Measurements from ENCODE around the gene CUL1. TPM values are rescaled to one million over a fixed set of nuclear protein-coding genes. Genes with fewer than 3 reads are reported as not detected.

CUL1 gene
- total RNA-seq, 1 experiment from 2014 or later: 53.1 TPM

DNA sequence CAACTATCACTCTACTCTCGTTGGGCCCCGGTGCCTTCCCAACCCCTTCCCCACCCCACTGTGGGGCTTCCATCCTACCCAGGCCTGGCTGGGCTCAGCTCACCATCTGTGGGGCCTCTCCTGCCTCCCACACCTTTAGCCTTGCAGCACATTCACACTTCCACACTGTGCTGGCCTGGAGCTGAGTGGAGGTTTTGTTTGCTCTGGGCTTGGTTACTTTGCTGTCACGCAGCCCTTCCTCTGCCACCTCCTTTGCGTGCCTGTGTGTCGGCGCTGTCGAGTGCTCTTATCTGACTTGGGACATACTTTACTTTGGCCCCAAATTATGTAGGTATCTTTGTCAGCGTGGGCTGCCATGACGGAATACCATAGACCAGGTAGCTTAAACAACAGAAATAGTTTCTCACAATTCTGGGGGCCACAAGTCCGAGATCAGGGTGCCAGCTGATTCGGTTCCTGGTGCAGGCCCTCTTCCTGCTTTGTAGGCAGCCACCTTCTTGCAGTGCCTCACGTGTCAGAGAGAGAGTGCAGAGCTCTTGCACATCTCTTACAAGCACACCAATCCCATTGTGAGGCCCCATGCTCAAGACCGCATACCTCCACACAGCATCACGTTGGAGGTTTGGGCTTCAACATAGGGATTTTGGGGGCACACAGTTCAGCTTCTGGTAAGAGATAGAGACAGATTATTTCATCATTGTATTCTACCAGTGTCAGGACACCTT lies 89.0 kb downstream of the CUL1 start:
- no peaks in the 10 kb centered on the region for H3K9me3 ChIP-seq (ENCODE audit: control insufficient read depth in 1 of 2, insufficient read depth in 1 of 2, low read depth in 1 of 2, low read length in 2 of 2)
- H3K27ac ChIP-seq (ENCODE audit: low read depth, low read length): no peak overlapping the region
- no peak overlapping the region for H3K9ac ChIP-seq (ENCODE audit: low read length)
- intact Hi-C loops (cut with micrococcal nuclease): no loop called here
- POLR2A ChIA-PET: no interaction called here
- CTCF ChIA-PET: no interaction called here
- TF ChIP-seq RAD21 (IDR thresholded peaks at IDR 0.05; ENCODE audit: low read depth) (no peak), ZBTB33 (IDR thresholded peaks at IDR 0.05; ENCODE audit: extremely low read depth, insufficient replicate concordance, low read length) (no peak), SP1 (IDR thresholded peaks at IDR 0.05; ENCODE audit: low read depth) (no peak), EZH2 (IDR thresholded peaks at IDR 0.05) (no peak), SRF (IDR thresholded peaks at IDR 0.05; ENCODE audit: low read depth) (no peak), POLR2A (IDR thresholded peaks at IDR 0.05; ENCODE audit: borderline replicate concordance, extremely low read depth, insufficient read depth, insufficient read length) (no peak)
- TF ChIP-seq, protein P1, sequence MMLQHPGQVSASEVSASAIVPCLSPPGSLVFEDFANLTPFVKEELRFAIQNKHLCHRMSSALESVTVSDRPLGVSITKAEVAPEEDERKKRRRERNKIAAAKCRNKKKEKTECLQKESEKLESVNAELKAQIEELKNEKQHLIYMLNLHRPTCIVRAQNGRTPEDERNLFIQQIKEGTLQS (IDR thresholded peaks at IDR 0.05): no peak
- no peaks in the 10 kb centered on the region for H3K9me2 ChIP-seq (ENCODE audit: insufficient read depth)
- H4K20me1 ChIP-seq (ENCODE audit: insufficient read depth): 0 out of 2 replicates have a peak, but pooled peaks cover 6% of the 10 kb centered on the region
- BruUV-seq (replicated peaks): no TSS peak
- H3K4me2 ChIP-seq (ENCODE audit: low read length): no peak overlapping the region
- no peaks in the 10 kb centered on the region for H3K27me3 ChIP-seq (ENCODE audit: insufficient read depth, low read length)
- H2AFZ ChIP-seq (ENCODE audit: low read depth, low read length, poor library complexity, severe bottlenecking): no peak overlapping the region
- ATAC-seq (no peak), DNase-seq (ENCODE audit: low read depth, low spot score) (no peak)
- no peak overlapping the region for H3K4me3 ChIP-seq (replicated peaks in 1 of 2; ENCODE audit: low read depth in 1 of 2, low read length in 2 of 2)
- peaks cover 5% of the 10 kb centered on the region; the same call in 1 of the 2 replicates for H3K79me2 ChIP-seq (ENCODE audit: insufficient read depth, low read length)
- RAD21 ChIA-PET (ENCODE audit: low non-redundant PET in 1 of 2, low total read pairs in 2 of 2, uncharacterized antibody in 2 of 2, unreplicated experiment in 2 of 2): no interaction called here
- no peaks in the 10 kb centered on the region for H3K4me1 ChIP-seq (ENCODE audit: control insufficient read depth in 1 of 2, insufficient read depth in 2 of 2, low read length in 2 of 2)
- H3K36me3 ChIP-seq (ENCODE audit: control insufficient read depth in 1 of 2, insufficient read depth in 2 of 2, low read length in 2 of 2): peaks cover 31 to 38% of the 10 kb centered on the region in 2 experiments; a peak in 3 of 4 replicates

Measured in HCT116 (cell line).